Umbilical cord (tissue), 2 donors: ENCODE data around the gene ATP8A2. TPM values are rescaled to one million over a fixed set of nuclear protein-coding genes. Genes with fewer than 3 reads are reported as not detected.
"Not testable (repeated sequence)": the region's sequence is repeated elsewhere in the genome, so short reads cannot be mapped to it uniquely, and the experiment has no call there.

Experiments used
- DNase-seq: peaks from one replicate; pipeline ENCODE4 v3.0.0-alpha.2; 2015; ENCODE audit warnings: low spot score
- total RNA-seq: library from RNA; depleted of rRNA; stranded (reverse); fragments of >200 nt; gene quantifications from one replicate; pipeline ENCODE4 v1.2.3, GENCODE V29; 2014; ENCODE audit warnings: low replicate concordance; ENCODE audit not compliant: insufficient read depth

The ATP8A2 gene
- total RNA-seq, 1 donor from 2014 or later, result 1.7 TPM

- DNase-seq, result no peak
These were observed 90.7 kb downstream of the ATP8A2 start for GRCh38 chr13:25462301-25463125.

- DNase-seq, result no peak
These were observed 91.7 kb downstream of the ATP8A2 start for GRCh38 chr13:25463496-25463895.

- no peak for DNase-seq
These were observed 95.1 kb downstream of the ATP8A2 start for GRCh38 chr13:25466880-25467279.

- peak; percentile 9 for DNase-seq
These were observed 96.8 kb downstream of the ATP8A2 start for GRCh38 chr13:25468325-25469168.

- no peak for DNase-seq
These were observed 97.4 kb downstream of the ATP8A2 start for GRCh38 chr13:25469169-25469525.

GRCh38 chr13:25473864-25474263 is 102.1 kb downstream of the ATP8A2 start:
- DNase-seq, result no peak

- DNase-seq, result no peak
These were observed 106.4 kb downstream of the ATP8A2 start for GRCh38 chr13:25478186-25478585.

GRCh38 chr13:25489238-25489637 is 117.5 kb downstream of the ATP8A2 start:
- no peak for DNase-seq

GRCh38 chr13:25490236-25490635 is 118.5 kb downstream of the ATP8A2 start:
- DNase-seq, result no peak

- no peak for DNase-seq
These were observed 122.3 kb downstream of the ATP8A2 start for GRCh38 chr13:25493931-25494640.

- DNase-seq, result no peak
These were observed 123.1 kb downstream of the ATP8A2 start for GRCh38 chr13:25494698-25495411.

- no peak for DNase-seq
These were observed 129.5 kb downstream of the ATP8A2 start for GRCh38 chr13:25501231-25501630.

GRCh38 chr13:25502031-25502430 is 130.3 kb downstream of the ATP8A2 start:
- DNase-seq, result no peak

- DNase-seq, result no peak
These were observed 130.8 kb downstream of the ATP8A2 start for GRCh38 chr13:25502551-25502950.

GRCh38 chr13:25503856-25504255 is 132.1 kb downstream of the ATP8A2 start:
- no peak for DNase-seq

- DNase-seq, result no peak
These were observed 136.1 kb downstream of the ATP8A2 start for GRCh38 chr13:25507841-25508240.

- DNase-seq, result not testable (repeated sequence)
These were observed 141.3 kb downstream of the ATP8A2 start for GRCh38 chr13:25513060-25513459.

- no peak for DNase-seq
These were observed 146.7 kb downstream of the ATP8A2 start for GRCh38 chr13:25518441-25518840.

GRCh38 chr13:25525884-25526283 is 154.1 kb downstream of the ATP8A2 start:
- DNase-seq, result no peak

GRCh38 chr13:25528266-25528665 is 156.5 kb downstream of the ATP8A2 start:
- DNase-seq, result no peak

GRCh38 chr13:25529425-25529824 is 157.7 kb downstream of the ATP8A2 start:
- no peak for DNase-seq
